C4-2B (cell line): Measurements from ENCODE around the gene DGKI.

ENCODE experiments used
- ZFX ChIP-seq: fragments of 450-650 bp; IDR thresholded peaks from 2 replicates; pipeline ENCODE4 v1.6.1; 2017
- TF ChIP-seq, protein P1 (sequence below): fragments of 450-650 bp; conservative IDR thresholded peaks from 2 replicates; pipeline ENCODE4 v1.5.1; 2017; ENCODE audit warnings: mild to moderate bottlenecking

DNA sequence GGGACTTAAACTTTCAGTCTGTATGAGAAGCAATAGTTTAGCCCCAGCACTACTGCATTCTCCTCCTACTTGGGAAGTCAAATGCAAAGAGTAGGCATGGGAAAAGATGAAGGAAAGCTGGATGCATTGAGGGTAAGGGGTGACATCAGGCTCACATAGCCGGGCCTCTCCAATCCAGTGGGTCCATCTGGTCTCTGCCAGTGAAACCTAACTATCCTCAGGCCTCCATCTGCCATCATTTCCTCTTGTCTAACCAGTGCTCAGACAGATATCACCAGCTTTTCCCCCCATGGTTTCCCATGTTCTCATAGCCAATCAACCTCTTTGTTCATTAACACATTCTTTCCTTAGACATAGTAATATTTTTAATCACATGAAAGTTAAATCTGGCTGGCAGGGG, 118.3 kb downstream of the DGKI start:
- TF ChIP-seq, protein P1, sequence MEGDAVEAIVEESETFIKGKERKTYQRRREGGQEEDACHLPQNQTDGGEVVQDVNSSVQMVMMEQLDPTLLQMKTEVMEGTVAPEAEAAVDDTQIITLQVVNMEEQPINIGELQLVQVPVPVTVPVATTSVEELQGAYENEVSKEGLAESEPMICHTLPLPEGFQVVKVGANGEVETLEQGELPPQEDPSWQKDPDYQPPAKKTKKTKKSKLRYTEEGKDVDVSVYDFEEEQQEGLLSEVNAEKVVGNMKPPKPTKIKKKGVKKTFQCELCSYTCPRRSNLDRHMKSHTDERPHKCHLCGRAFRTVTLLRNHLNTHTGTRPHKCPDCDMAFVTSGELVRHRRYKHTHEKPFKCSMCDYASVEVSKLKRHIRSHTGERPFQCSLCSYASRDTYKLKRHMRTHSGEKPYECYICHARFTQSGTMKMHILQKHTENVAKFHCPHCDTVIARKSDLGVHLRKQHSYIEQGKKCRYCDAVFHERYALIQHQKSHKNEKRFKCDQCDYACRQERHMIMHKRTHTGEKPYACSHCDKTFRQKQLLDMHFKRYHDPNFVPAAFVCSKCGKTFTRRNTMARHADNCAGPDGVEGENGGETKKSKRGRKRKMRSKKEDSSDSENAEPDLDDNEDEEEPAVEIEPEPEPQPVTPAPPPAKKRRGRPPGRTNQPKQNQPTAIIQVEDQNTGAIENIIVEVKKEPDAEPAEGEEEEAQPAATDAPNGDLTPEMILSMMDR: no peak
- no peak for TF ChIP-seq ZFX
